ENCODE data around the gene RAB3IL1. TPM values are rescaled to one million over a fixed set of nuclear protein-coding genes. Genes with fewer than 3 reads are reported as not detected.

The RAB3IL1 gene
- total RNA-seq, 2 donors from 2014 or later: 9.7 to 14.9 TPM

DNA sequence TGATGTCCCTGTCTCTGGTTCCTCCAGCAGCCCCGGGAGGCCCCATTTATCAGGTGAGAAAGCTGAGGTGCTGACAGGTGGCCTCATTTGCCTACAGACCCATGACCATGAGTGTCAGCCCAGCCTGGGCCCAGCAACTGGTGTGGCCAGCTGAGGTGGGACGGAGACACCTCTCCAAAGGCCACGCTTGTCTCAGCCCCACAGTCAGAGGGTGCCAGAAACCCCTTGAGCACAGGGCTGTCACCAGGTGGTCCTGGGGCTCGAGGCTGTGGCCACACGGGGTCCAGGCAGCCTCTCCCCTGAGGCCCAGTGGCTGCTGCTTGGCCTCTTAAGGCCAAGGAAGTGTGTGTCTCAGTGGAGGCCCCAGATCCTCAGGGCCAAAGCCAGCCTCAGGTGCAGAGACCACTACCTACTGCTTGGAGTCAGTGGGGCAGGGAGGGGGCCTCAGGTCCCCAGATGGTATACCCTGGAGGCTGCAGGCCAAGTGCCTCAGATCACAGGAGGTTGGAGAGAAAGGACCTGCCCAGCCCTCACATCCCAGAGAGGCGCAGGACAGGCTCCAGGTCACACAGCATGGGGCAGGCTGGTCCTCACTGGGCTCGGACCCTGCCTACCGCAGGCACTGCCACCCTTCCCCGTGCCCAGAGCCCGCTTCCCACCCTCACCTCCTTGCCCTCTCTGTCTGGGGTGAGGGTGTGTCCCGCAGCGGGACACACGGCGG lies 11.4 kb downstream of the RAB3IL1 start:
- no peaks in the 10 kb centered on the region for H3K9me3 Mint-ChIP-seq
- no peak overlapping the region for H3K4me3 Mint-ChIP-seq
- no peak overlapping the region for H3K27ac Mint-ChIP-seq
- TF ChIP-seq CTCF (conservative IDR thresholded peaks at IDR 0.05): no peak
- DNase-seq: no peak
- WGBS, 2 experiments (ENCODE audit: insufficient coverage in 1 of 2, insufficient read length in 1 of 2): 90 to 92% methylated on average over 5 to 14 of the region's 14 CpGs
- Histone ChIP-seq H3K27me3 (ENCODE audit: control insufficient read depth, insufficient read depth, low read length, poor library complexity, severe bottlenecking) (no peaks in the 10 kb centered on the region), H3K4me3 (ENCODE audit: low read length) (no peak overlapping the region), H3K36me3 (ENCODE audit: control insufficient read depth, insufficient read depth, low read length) (no peaks in the 10 kb centered on the region), H3K9ac (ENCODE audit: extremely low read depth, low read length, poor library complexity, severe bottlenecking) (no peak overlapping the region), H3K9me3 (ENCODE audit: control insufficient read depth, low read length) (no peaks in the 10 kb centered on the region), H3K27ac (ENCODE audit: low read depth, low read length) (no peak overlapping the region), H3K4me1 (ENCODE audit: control insufficient read depth, insufficient read depth, low read length) (peaks cover 11% of the 10 kb centered on the region)
- peaks cover 12% of the 10 kb centered on the region for H3K36me3 Mint-ChIP-seq (ENCODE audit: low read depth)
- H3K4me1 Mint-ChIP-seq: peaks cover 6% of the 10 kb centered on the region
- no peaks in the 10 kb centered on the region for H3K27me3 Mint-ChIP-seq (ENCODE audit: insufficient read depth)

- no peaks in the 10 kb centered on the region for H3K9me3 ChIP-seq (ENCODE audit: control insufficient read depth, low read length)
- no peak overlapping the region for H3K27ac Mint-ChIP-seq
- peaks cover 12% of the 10 kb centered on the region for H3K36me3 Mint-ChIP-seq (ENCODE audit: low read depth)
- peaks cover 11% of the 10 kb centered on the region for H3K4me1 ChIP-seq (ENCODE audit: control insufficient read depth, insufficient read depth, low read length)
- no peak overlapping the region for H3K9ac ChIP-seq (ENCODE audit: extremely low read depth, low read length, poor library complexity, severe bottlenecking)
- H3K4me3 Mint-ChIP-seq: no peak overlapping the region
- H3K4me1 Mint-ChIP-seq: peaks cover 6% of the 10 kb centered on the region
- H3K4me3 ChIP-seq (ENCODE audit: low read length): no peak overlapping the region
- H3K9me3 Mint-ChIP-seq: no peaks in the 10 kb centered on the region
- H3K27me3 ChIP-seq (ENCODE audit: control insufficient read depth, insufficient read depth, low read length, poor library complexity, severe bottlenecking): no peaks in the 10 kb centered on the region
- no peak for TF ChIP-seq CTCF (conservative IDR thresholded peaks at IDR 0.05)
- 94 to 100% methylated on average over 10 to 13 of the region's 13 CpGs for WGBS, 2 experiments (ENCODE audit: insufficient coverage in 1 of 2, insufficient read length in 1 of 2)
- no peaks in the 10 kb centered on the region for H3K36me3 ChIP-seq (ENCODE audit: control insufficient read depth, insufficient read depth, low read length)
- DNase-seq: no peak
- H3K27ac ChIP-seq (ENCODE audit: low read depth, low read length): no peak overlapping the region
- no peaks in the 10 kb centered on the region for H3K27me3 Mint-ChIP-seq (ENCODE audit: insufficient read depth)
Observed at GRCh38 chr11:61905067-61905696, 12.2 kb downstream of the RAB3IL1 start.

DNA sequence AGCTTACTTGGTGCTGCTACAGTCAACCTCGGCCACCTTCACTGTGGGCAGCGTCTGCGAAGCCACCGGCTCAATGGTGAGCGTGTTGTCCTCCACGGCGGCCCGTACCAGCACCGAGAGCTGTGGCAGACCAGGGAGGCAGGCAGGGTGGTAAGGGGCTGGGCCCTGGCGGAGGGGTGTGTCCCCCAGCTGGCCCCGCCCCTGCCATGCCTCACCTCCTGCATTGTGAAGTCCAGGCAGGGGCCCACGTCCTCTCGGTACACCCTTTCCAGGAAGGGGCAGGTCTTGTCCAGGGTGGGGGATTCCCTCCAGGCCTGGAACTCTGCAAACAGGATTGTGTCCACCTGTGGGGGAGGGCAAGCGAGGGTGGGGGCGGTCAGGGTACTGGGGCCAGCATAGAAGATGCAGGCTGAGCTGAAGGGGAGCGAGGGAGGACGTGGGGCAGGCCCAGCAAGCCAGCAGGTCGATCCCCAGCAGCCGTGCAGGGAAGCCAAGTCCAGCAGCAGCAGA lies 12.8 kb downstream of the RAB3IL1 start:
- no peak overlapping the region for H3K4me3 ChIP-seq (ENCODE audit: low read length)

More for the DNA sequence above, 12.8 kb downstream of the RAB3IL1 start:
- H3K4me1 Mint-ChIP-seq: peaks cover 6% of the 10 kb centered on the region
- H3K9me3 ChIP-seq (ENCODE audit: control insufficient read depth, low read length): no peaks in the 10 kb centered on the region
- no peak for TF ChIP-seq CTCF (conservative IDR thresholded peaks at IDR 0.05)
- H3K27me3 ChIP-seq (ENCODE audit: control insufficient read depth, insufficient read depth, low read length, poor library complexity, severe bottlenecking): no peaks in the 10 kb centered on the region
- no peak overlapping the region for H3K9ac ChIP-seq (ENCODE audit: extremely low read depth, low read length, poor library complexity, severe bottlenecking)
- H3K27ac Mint-ChIP-seq: no peak overlapping the region
- DNase-seq: peak; percentile 91
- H3K27me3 Mint-ChIP-seq (ENCODE audit: insufficient read depth): no peaks in the 10 kb centered on the region
- no peak overlapping the region for H3K4me3 Mint-ChIP-seq
- H3K9me3 Mint-ChIP-seq: no peaks in the 10 kb centered on the region
- no peak overlapping the region for H3K27ac ChIP-seq (ENCODE audit: low read depth, low read length)
- H3K4me1 ChIP-seq (ENCODE audit: control insufficient read depth, insufficient read depth, low read length): peaks cover 11% of the 10 kb centered on the region
- no peaks in the 10 kb centered on the region for H3K36me3 ChIP-seq (ENCODE audit: control insufficient read depth, insufficient read depth, low read length)
- peaks cover 12% of the 10 kb centered on the region for H3K36me3 Mint-ChIP-seq (ENCODE audit: low read depth)
- 59 to 69% methylated on average over 17 to 19 of the region's 19 CpGs for WGBS, 2 experiments (ENCODE audit: insufficient coverage in 1 of 2, insufficient read length in 1 of 2)

Measured in endodermal cell (in vitro differentiated cells).